AG09309 (cell line): Measurements from ENCODE around the gene PSME3IP1.

Source experiments
- DNase-seq: peaks from one replicate; pipeline ENCODE4 v3.0.0-alpha.2; 2010; ENCODE audit warnings: low read depth
- H3K4me3 ChIP-seq: 2 replicates; pipeline ENCODE4 v1.5.1; 2011; ENCODE audit warnings: mild to moderate bottlenecking, low read depth, low read length, moderate library complexity; ENCODE audit not compliant: control insufficient read depth
- CTCF ChIP-seq: IDR thresholded peaks from 2 replicates; pipeline ENCODE4 v1.5.1; 2011; ENCODE audit warnings: mild to moderate bottlenecking, low read depth, low read length, inconsistent platforms; ENCODE audit not compliant: insufficient read depth, control insufficient read depth; ENCODE audit errors: missing control alignments

The PSME3IP1 gene

DNA sequence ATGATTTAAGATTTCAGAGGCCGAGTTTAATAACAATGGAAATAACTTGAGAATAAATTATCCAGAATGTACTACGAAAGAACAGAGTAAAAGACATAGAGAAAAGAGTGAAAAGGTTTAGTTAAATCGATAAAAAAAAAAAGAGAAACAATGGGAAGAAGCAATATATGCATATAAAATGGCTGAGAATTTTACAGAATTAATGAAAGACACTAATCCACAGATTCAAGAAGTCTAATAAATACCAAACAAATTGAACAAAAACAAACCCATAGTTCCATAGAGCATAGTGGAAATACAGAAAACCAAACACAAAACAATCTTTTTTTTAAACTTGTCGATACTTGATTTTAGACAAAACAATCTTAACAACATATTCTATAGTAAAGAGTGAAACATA is 1.7 kb downstream of the PSME3IP1 start:
- H3K4me3 ChIP-seq: no peak overlapping the region
- TF ChIP-seq CTCF: no peak
- DNase-seq: no peak

DNA sequence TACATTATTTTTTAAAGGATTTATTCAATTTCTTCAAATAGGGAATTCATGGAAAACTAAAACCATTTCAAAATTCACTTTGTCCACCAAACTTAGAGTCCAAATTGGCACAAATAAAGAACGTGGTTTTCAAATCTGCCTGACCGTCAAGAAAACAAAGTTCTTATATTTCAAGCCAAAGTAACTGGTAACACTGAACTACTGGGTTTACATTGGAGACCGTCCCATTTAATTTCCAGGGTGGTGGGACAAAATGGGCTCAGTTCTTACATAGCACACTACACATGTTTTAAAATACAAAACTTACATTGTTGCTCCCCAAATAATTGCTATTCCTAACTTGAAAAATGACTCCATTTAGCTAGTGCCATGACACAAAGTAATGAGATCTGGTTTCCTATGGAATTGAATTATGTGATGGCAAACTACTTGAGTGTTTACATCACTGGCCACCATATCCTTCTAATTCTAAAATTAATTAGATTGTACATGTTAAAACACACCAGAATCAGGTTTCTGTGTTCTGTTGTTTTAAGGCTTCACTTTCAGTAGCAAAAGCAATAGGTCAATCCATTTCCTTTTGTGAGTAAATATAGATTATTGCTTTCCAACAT is 6.5 kb downstream of the PSME3IP1 start:
- no peak overlapping the region for H3K4me3 ChIP-seq
- no peak for TF ChIP-seq CTCF
- no peak for DNase-seq

GRCh38 chr16:57178793-57179212 is 7.0 kb downstream of the PSME3IP1 start:
- TF ChIP-seq CTCF: no peak
- no peak overlapping the region for H3K4me3 ChIP-seq
- DNase-seq: no peak

DNA sequence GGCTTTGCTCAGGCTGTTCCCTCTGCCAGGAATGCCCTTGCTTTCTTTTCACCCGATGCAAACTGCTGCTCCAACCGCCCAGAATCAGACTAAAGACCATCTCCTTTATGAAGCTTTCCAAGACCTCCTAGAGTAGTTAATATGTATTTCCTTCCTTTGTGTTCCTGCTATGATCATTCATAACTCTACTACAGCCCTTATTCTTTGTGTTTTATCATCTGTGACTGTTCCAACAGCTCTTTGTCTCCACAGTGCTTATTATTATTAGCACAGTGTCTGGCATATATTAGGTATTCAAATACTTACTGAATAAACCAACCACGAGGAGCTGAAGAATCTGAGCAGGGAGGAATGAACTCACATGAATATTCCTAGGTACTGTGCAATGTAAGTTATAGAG is 7.6 kb downstream of the PSME3IP1 start:
- H3K4me3 ChIP-seq: no peak overlapping the region
- TF ChIP-seq CTCF: no peak
- no peak for DNase-seq

GRCh38 chr16:57175896-57176295 is 9.9 kb downstream of the PSME3IP1 start:
- TF ChIP-seq CTCF: no peak
- DNase-seq: no peak
- H3K4me3 ChIP-seq: no peak overlapping the region

DNA sequence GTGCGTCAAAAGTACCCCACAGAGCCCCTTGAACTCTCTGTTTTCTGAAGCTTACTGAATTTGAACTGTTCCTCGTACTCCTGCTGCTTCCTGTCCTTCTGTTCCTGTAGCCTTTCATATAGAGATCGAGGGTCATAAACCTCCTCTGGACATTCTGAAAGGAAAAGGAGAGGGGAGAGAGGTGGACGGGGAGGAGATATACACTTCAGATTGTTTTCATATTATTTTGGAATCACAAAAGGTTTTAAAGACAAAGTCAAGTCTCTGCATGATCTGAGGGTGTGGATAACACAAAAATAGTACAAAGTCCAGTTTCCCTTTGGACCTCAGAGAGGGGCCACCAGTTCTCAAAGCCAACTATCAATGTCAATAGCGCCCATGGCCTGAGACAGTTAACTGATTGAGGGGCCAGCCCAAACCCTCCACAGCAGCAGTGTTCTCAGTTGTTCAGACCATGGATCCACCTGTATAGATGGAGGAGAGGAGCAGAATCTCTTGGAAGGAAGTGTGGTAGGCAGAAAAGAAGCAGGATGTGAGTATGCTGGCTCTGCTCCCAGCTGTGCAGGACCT is 13.0 kb downstream of the PSME3IP1 start:
- no peak for DNase-seq
- H3K4me3 ChIP-seq: no peak overlapping the region
- TF ChIP-seq CTCF: no peak

GRCh38 chr16:57169327-57169726 is 16.5 kb downstream of the PSME3IP1 start:
- DNase-seq: no peak
- no peak overlapping the region for H3K4me3 ChIP-seq
- TF ChIP-seq CTCF: no peak
